Keratinocyte (primary cell): ENCODE results near the gene TERT. TPM values are rescaled to one million over a fixed set of nuclear protein-coding genes. Genes with fewer than 3 reads are reported as not detected.

ENCODE experiments used
- DNase-seq: peaks from one replicate; pipeline ENCODE4 v3.0.0-alpha.2; 2011; ENCODE audit warnings: low read depth, missing footprints, low spot score
- FAIRE-seq: peaks from 2 replicates; lab custom pipeline; 2011; peaks lifted over from hg19 to GRCh38; lab: Jason Lieb, UNC
- H2AFZ ChIP-seq: 2 replicates; pipeline ENCODE4 v1.6.0; 2012; ENCODE audit warnings: low read length, control low read depth, inconsistent platforms; ENCODE audit not compliant: control insufficient read depth
- H3K27ac ChIP-seq: 2 replicates; pipeline ENCODE4 v1.5.1; 2011; ENCODE audit warnings: low read length; ENCODE audit not compliant: control insufficient read depth, insufficient read depth
- H3K27me3 ChIP-seq: 3 replicates; pipeline ENCODE4 v1.6.0; 2011; ENCODE audit warnings: low read length; ENCODE audit not compliant: control insufficient read depth, insufficient read depth; ENCODE audit errors: extremely low read depth
- H3K36me3 ChIP-seq, 2 experiments: 2 replicates in 1 of 2; 3 replicates in 1 of 2; pipeline ENCODE4 v1.5.1; 2011; ENCODE audit warnings: low read length in 2 of 2, mild to moderate bottlenecking in 1 of 2; ENCODE audit not compliant: control insufficient read depth in 2 of 2, insufficient read depth in 2 of 2; ENCODE audit errors: extremely low read depth in 1 of 2
- H3K4me1 ChIP-seq: 3 replicates; pipeline ENCODE4 v1.5.1; 2011; ENCODE audit warnings: low read length; ENCODE audit not compliant: control insufficient read depth, insufficient read depth; ENCODE audit errors: extremely low read depth
- H3K4me2 ChIP-seq: 3 replicates; pipeline ENCODE4 v1.6.0; 2011; ENCODE audit warnings: low read depth, low read length; ENCODE audit not compliant: control insufficient read depth, insufficient read depth; ENCODE audit errors: extremely low read depth
- H3K4me3 ChIP-seq, 3 experiments: fragments of 200-600 bp in 1 of 3; sonication (generic) in 1 of 3; 2 replicates in 2 of 3; 3 replicates in 1 of 3; pipeline ENCODE4 v1.5.1; 2011 to 2016; ENCODE audit warnings: low read length in 3 of 3, mild to moderate bottlenecking in 3 of 3, control low read depth in 2 of 3, inconsistent platforms in 1 of 3, low read depth in 1 of 3, mixed read lengths in 1 of 3, mixed run types in 1 of 3, moderate library complexity in 1 of 3; ENCODE audit not compliant: control insufficient read depth in 2 of 3, insufficient read depth in 2 of 3; ENCODE audit errors: extremely low read depth in 1 of 3
- H3K79me2 ChIP-seq: 2 replicates; pipeline ENCODE4 v1.6.0; 2012; ENCODE audit warnings: low read length; ENCODE audit not compliant: control insufficient read depth, insufficient read depth
- H3K9ac ChIP-seq: 3 replicates; pipeline ENCODE4 v1.6.0; 2011; ENCODE audit warnings: low read length; ENCODE audit not compliant: control insufficient read depth, insufficient read depth; ENCODE audit errors: extremely low read depth
- H3K9me1 ChIP-seq: 3 replicates; pipeline ENCODE4 v1.6.0; 2011; ENCODE audit warnings: low read length; ENCODE audit not compliant: control insufficient read depth, insufficient read depth; ENCODE audit errors: extremely low read depth
- H3K9me3 ChIP-seq: 2 replicates; pipeline ENCODE4 v1.5.1; 2012; ENCODE audit warnings: low read depth, low read length; ENCODE audit not compliant: control insufficient read depth
- H4K20me1 ChIP-seq: 3 replicates; pipeline ENCODE4 v1.6.0; 2011; ENCODE audit warnings: low read length; ENCODE audit not compliant: control insufficient read depth, insufficient read depth; ENCODE audit errors: extremely low read depth
- CTCF ChIP-seq, 3 experiments: IDR thresholded peaks in 1 of 3; conservative IDR thresholded peaks in 1 of 3; optimal IDR thresholded peaks in 1 of 3; 2 replicates in 2 of 3; 3 replicates in 1 of 3; pipeline versions ENCODE3 to v1.5.1; 2011; ENCODE audit warnings: low read length in 3 of 3, mild to moderate bottlenecking in 3 of 3, moderate library complexity in 2 of 3, control low read depth in 1 of 3, inconsistent platforms in 1 of 3; ENCODE audit not compliant: insufficient read depth in 2 of 3; ENCODE audit errors: extremely low read depth in 1 of 3
- EZH2 ChIP-seq: IDR thresholded peaks from one replicate; pipeline ENCODE4 v1.6.1; 2012; ENCODE audit warnings: inconsistent platforms, mild to moderate bottlenecking, low read length, moderate library complexity
- dilution Hi-C: fragments of 300-500 bp; cut with MboI; formaldehyde crosslinking; loops from one replicate; pipeline ENCODE4 v1.7.0; 2020; ENCODE audit warnings: low sequenced_read_pairs; ENCODE audit not compliant: extremely low pct_ligation_motif_present
- polyA plus RNA-seq, 5 experiments: library from polyadenylated mRNA; depleted of rRNA in 3 of 5; stranded (reverse) in 3 of 5; stranded (forward) in 1 of 5; unstranded in 1 of 5; fragments of >200 nt; gene quantifications; 1 replicate in 1 of 5; 2 replicates in 3 of 5; 3 replicates in 1 of 5; pipeline versions ENCODE4 v1.2.1 to v1.2.3, GENCODE V29; 2011 to 2012; ENCODE audit warnings: missing spikeins in 2 of 5, low read depth in 1 of 5, low replicate concordance in 1 of 5

The TERT gene
- polyA plus RNA-seq, 1 donor (not counting 4 experiments of a cell fraction or from before 2014, with no cell fraction given): not detected

GRCh38 chr5:1219768-1220100, 75.1 kb downstream of the TERT start:
- dilution Hi-C loops: no loop called here
- TF ChIP-seq EZH2 (no peak), CTCF (optimal IDR thresholded peaks at IDR 0.05 in 1 of 3, IDR thresholded peaks at IDR 0.05 in 1 of 3, conservative IDR thresholded peaks at IDR 0.05 in 1 of 3; ENCODE audit: extremely low read depth in 1 of 3, insufficient read depth in 2 of 3, low read length in 3 of 3) (no peak)
- H3K9me3 ChIP-seq: peaks cover 24% of the 10 kb centered on the region

DNA sequence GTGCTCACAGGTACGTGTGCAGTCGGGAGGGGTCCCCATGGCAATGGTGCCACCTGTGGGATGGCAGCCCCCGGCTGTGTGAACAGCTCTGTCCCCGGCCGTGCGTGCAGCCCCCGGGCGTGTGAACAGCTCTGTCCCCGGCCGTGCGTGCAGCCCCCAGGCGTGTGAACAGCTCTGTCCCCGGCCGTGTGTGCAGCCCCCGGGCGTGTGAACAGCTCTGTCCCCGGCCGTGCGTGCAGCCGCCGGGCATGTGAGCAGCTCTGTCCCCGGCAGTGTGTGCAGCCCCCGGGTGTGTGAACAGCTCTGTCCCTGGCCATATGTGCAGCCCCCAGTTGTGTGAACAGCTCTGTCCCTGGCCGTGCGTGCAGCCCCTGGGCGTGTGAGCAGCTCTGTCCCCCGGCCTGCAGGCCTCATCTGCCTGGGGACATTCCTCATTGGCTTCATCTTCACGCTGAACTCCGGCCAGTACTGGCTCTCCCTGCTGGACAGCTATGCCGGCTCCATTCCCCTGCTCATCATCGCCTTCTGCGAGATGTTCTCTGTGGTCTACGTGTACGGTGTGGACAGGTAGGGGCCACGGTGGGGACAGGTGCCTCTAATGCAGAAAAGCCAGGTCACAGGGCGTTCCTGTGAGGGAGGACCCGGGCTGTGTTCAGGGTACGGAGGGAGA, 75.6 kb downstream of the TERT start:
- dilution Hi-C loops: no loop called here
- no peak overlapping the region for H3K27ac ChIP-seq
- H3K9me3 ChIP-seq: peaks cover 24% of the 10 kb centered on the region
- no peaks in the 10 kb centered on the region for H3K79me2 ChIP-seq
- H3K4me3 ChIP-seq: no peak overlapping the region
- no peaks in the 10 kb centered on the region for H3K27me3 ChIP-seq
- no peaks in the 10 kb centered on the region for H3K9me1 ChIP-seq
- no peak overlapping the region for H3K4me2 ChIP-seq
- no peaks in the 10 kb centered on the region for H3K36me3 ChIP-seq
- H3K9ac ChIP-seq: no peak overlapping the region
- H2AFZ ChIP-seq: no peak overlapping the region
- no peaks in the 10 kb centered on the region for H4K20me1 ChIP-seq
- DNase-seq (no peak), FAIRE-seq (no peak)
- no peaks in the 10 kb centered on the region for H3K4me1 ChIP-seq
- no peak for TF ChIP-seq CTCF (optimal IDR thresholded peaks at IDR 0.05 in 1 of 3, IDR thresholded peaks at IDR 0.05 in 1 of 3, conservative IDR thresholded peaks at IDR 0.05 in 1 of 3; ENCODE audit: extremely low read depth in 1 of 3, insufficient read depth in 2 of 3, low read length in 3 of 3)
- no peak for TF ChIP-seq EZH2

More at GRCh38 chr5:1219768-1220100, 75.1 kb downstream of the TERT start:
- Histone ChIP-seq H3K4me3 (no peak overlapping the region), H3K27ac (no peak overlapping the region), H3K79me2 (no peaks in the 10 kb centered on the region), H3K9me1 (no peaks in the 10 kb centered on the region), H3K4me1 (no peaks in the 10 kb centered on the region), H3K4me2 (no peak overlapping the region), H3K27me3 (no peaks in the 10 kb centered on the region), H3K36me3 (no peaks in the 10 kb centered on the region), H2AFZ (no peak overlapping the region), H3K9ac (no peak overlapping the region), H4K20me1 (no peaks in the 10 kb centered on the region)
- FAIRE-seq (no peak), DNase-seq (no peak)
